ENCODE data around the gene SCRT2.
A peak's percentile ranks its signal among the peaks of the same experiment; 100 is the strongest.
"Not testable (repeated sequence)": the region's sequence is repeated elsewhere in the genome, so short reads cannot be mapped to it uniquely, and the experiment has no call there.

The SCRT2 gene

GRCh38 chr20:675453-676314 is at the start of gene SCRT2:
SCRT2 (minus strand) TSS chr20:675802; CDS start chr20:675601, 201 bp downstream.
- peak; percentile 53 for DNase-seq (ENCODE audit: low spot score)

- not testable (repeated sequence) for DNase-seq (ENCODE audit: low spot score)
These were observed 49.2 kb upstream of the SCRT2 start for GRCh38 chr20:724797-725196.

GRCh38 chr20:723756-724155 is 48.2 kb upstream of the SCRT2 start:
- no peak for DNase-seq (ENCODE audit: low spot score)

- DNase-seq (ENCODE audit: low spot score), result no peak
These were observed 47.4 kb upstream of the SCRT2 start for GRCh38 chr20:722822-723644.

- DNase-seq (ENCODE audit: low spot score), result no peak
These were observed 46.3 kb upstream of the SCRT2 start for GRCh38 chr20:721876-722275.

- peak; percentile 60 for DNase-seq (ENCODE audit: low spot score)
These were observed 44.2 kb upstream of the SCRT2 start for GRCh38 chr20:719816-720215.

GRCh38 chr20:719068-719467 is 43.5 kb upstream of the SCRT2 start:
- no peak for DNase-seq (ENCODE audit: low spot score)

- no peak for DNase-seq (ENCODE audit: low spot score)
These were observed 42.2 kb upstream of the SCRT2 start for GRCh38 chr20:717832-718231.

GRCh38 chr20:717271-717670 is 41.7 kb upstream of the SCRT2 start:
- DNase-seq (ENCODE audit: low spot score), result no peak

- no peak for DNase-seq (ENCODE audit: low spot score)
These were observed 38.9 kb upstream of the SCRT2 start for GRCh38 chr20:714453-714852.

- no peak for DNase-seq (ENCODE audit: low spot score)
These were observed 36.0 kb upstream of the SCRT2 start for GRCh38 chr20:711576-711975.

- no peak for DNase-seq (ENCODE audit: low spot score)
These were observed 35.3 kb upstream of the SCRT2 start for GRCh38 chr20:710780-711450.

GRCh38 chr20:709991-710779 is 34.6 kb upstream of the SCRT2 start:
- DNase-seq (ENCODE audit: low spot score), result no peak

- no peak for DNase-seq (ENCODE audit: low spot score)
These were observed 33.8 kb upstream of the SCRT2 start for GRCh38 chr20:709423-709822.

GRCh38 chr20:708956-709355 is 33.4 kb upstream of the SCRT2 start:
- DNase-seq (ENCODE audit: low spot score), result no peak

- no peak for DNase-seq (ENCODE audit: low spot score)
These were observed 32.0 kb upstream of the SCRT2 start for GRCh38 chr20:707451-708110.

GRCh38 chr20:706366-706885 is 30.8 kb upstream of the SCRT2 start:
- DNase-seq (ENCODE audit: low spot score), result no peak

- DNase-seq (ENCODE audit: low spot score), result no peak
These were observed 29.1 kb upstream of the SCRT2 start for GRCh38 chr20:704726-705125.

GRCh38 chr20:703426-703825 is 27.8 kb upstream of the SCRT2 start:
- no peak for DNase-seq (ENCODE audit: low spot score)

GRCh38 chr20:703006-703405 is 27.4 kb upstream of the SCRT2 start:
- no peak for DNase-seq (ENCODE audit: low spot score)

All from COLO829 (cell line).